Breast epithelium (tissue), 4 donors: ENCODE data around the gene UBE2K. TPM values are rescaled to one million over a fixed set of nuclear protein-coding genes. Genes with fewer than 3 reads are reported as not detected.
"Not testable (repeated sequence)": the region's sequence is repeated elsewhere in the genome, so short reads cannot be mapped to it uniquely, and the experiment has no call there.

ENCODE experiments used
- DNase-seq, 2 donors: peaks; one replicate each; pipeline ENCODE4 v3.0.0-alpha.2; 2019; ENCODE audit warnings: low spot score in 2 of 2
- H3K27ac ChIP-seq, 2 donors: fragments of 200-600 bp; sonication (generic) in 1 of 2; one replicate each; pipeline ENCODE4 v1.5.1; 2016 to 2019; ENCODE audit warnings: mild to moderate bottlenecking in 1 of 2
- H3K27me3 ChIP-seq, 2 donors: fragments of 200-600 bp; sonication (generic) in 1 of 2; one replicate each; pipeline versions ENCODE4 v1.5.1 to v1.6.0; 2017 to 2019; ENCODE audit warnings: control low read depth in 1 of 2, mild to moderate bottlenecking in 1 of 2
- H3K36me3 ChIP-seq: fragments of 200-600 bp; one replicate; pipeline ENCODE4 v1.5.1; 2019
- H3K4me1 ChIP-seq, 2 donors: fragments of 200-600 bp; sonication (generic); one replicate each; pipeline ENCODE4 v1.5.1; 2016 to 2019; ENCODE audit warnings: control low read depth in 1 of 2
- H3K4me3 ChIP-seq, 3 donors: fragments of 200-600 bp; sonication (generic); 1 replicate in 2 of 3; 2 replicates in 1 of 3; pipeline ENCODE4 v1.5.1; 2016 to 2019; ENCODE audit warnings: mild to moderate bottlenecking in 3 of 3, moderate library complexity in 2 of 3
- H3K9me3 ChIP-seq, 2 donors: fragments of 200-600 bp; sonication (generic) in 1 of 2; one replicate each; pipeline ENCODE4 v1.5.1; 2016 to 2019; ENCODE audit warnings: control low read depth in 1 of 2
- CTCF ChIP-seq, 3 donors: fragments of 450-650 bp; IDR thresholded peaks; one replicate each; pipeline ENCODE4 v1.5.1; 2016 to 2017; ENCODE audit warnings: antibody characterized with exemption in 3 of 3, mild to moderate bottlenecking in 3 of 3, moderate library complexity in 3 of 3
- POLR2A ChIP-seq: fragments of 450-650 bp; IDR thresholded peaks from one replicate; pipeline ENCODE4 v1.6.1; 2016; ENCODE audit warnings: antibody characterized with exemption, mild to moderate bottlenecking, moderate library complexity
- POLR2AphosphoS5 ChIP-seq, 3 donors: sonication (generic); formaldehyde crosslinking; IDR thresholded peaks; one replicate each; pipeline ENCODE4 v1.6.1; 2017; ENCODE audit warnings: antibody characterized with exemption in 3 of 3
- intact Hi-C: fragments of 100-400 bp; cut with DNase I; formaldehyde crosslinking; loops from one replicate; pipeline ENCODE4 v1.15.1; 2023; ENCODE audit warnings: low total_unique reads
- total RNA-seq, 3 donors: library from RNA; depleted of rRNA; stranded (reverse); fragments of >200 nt; gene quantifications; one replicate each; pipeline ENCODE4 v1.1.0, GENCODE V29; 2016

UBE2K gene
- total RNA-seq, 3 donors from 2014 or later: 28.5 to 31.0 (median 29.9) TPM

- H3K27me3 ChIP-seq: no peaks in the 10 kb centered on the region
- TF ChIP-seq POLR2A (no peak), CTCF (IDR thresholded peaks at IDR 0.05) (no peak)
- no peaks in the 10 kb centered on the region for H3K36me3 ChIP-seq
- H3K4me3 ChIP-seq: no peak overlapping the region
- intact Hi-C loops: no loop called here
- H3K27ac ChIP-seq: no peak overlapping the region
- H3K9me3 ChIP-seq: no peaks in the 10 kb centered on the region
- DNase-seq: no peak
- H3K4me1 ChIP-seq: no peaks in the 10 kb centered on the region
Measured at GRCh38 chr4:39770969-39771724, 73.2 kb downstream of the UBE2K start.

GRCh38 chr4:39781988-39782387, 84.1 kb downstream of the UBE2K start:
- H3K36me3 ChIP-seq, H3K4me3 ChIP-seq, H3K27me3 ChIP-seq, intact Hi-C loops, H3K9me3 ChIP-seq, H3K4me1 ChIP-seq, H3K27ac ChIP-seq, DNase-seq: not testable (repeated sequence)

- Histone ChIP-seq H3K27me3 (no peaks in the 10 kb centered on the region), H3K9me3 (no peaks in the 10 kb centered on the region), H3K27ac (no peak overlapping the region), H3K4me1 (no peaks in the 10 kb centered on the region), H3K4me3 (no peak overlapping the region), H3K36me3 (no peaks in the 10 kb centered on the region)
- intact Hi-C loops: no loop called here
- TF ChIP-seq POLR2AphosphoS5 (IDR thresholded peaks at IDR 0.05) (no peak), CTCF (IDR thresholded peaks at IDR 0.05) (no peak), POLR2A (no peak)
- DNase-seq: no peak
Measured at GRCh38 chr4:39785083-39785482, 87.1 kb downstream of the UBE2K start.

DNA sequence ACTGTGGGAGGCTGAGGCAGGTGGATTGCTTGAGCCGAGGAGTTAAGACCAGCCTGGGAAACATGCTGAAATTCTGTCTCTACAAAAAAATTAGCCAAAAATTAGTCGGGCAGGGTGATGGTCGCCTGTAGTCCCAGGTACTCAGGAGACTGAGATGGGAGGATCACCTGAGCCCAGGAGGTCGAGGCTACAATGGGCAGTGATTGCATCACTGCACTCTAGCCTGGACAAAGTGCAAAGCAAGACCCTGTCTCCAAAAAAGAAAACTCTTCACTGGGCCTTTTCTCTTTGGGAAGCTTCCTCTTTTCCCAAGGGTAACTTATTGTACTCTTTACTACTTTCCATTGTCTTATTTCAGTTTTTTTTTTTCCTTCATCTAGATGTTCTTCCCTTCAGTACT, 88.9 kb downstream of the UBE2K start:
- no peaks in the 10 kb centered on the region for H3K36me3 ChIP-seq
- DNase-seq: no peak
- H3K4me3 ChIP-seq: no peak overlapping the region
- H3K4me1 ChIP-seq: no peaks in the 10 kb centered on the region
- intact Hi-C loops: no loop called here
- no peak overlapping the region for H3K27ac ChIP-seq
- H3K27me3 ChIP-seq: no peaks in the 10 kb centered on the region
- H3K9me3 ChIP-seq: no peaks in the 10 kb centered on the region
- no peak for TF ChIP-seq CTCF (IDR thresholded peaks at IDR 0.05)
- TF ChIP-seq POLR2AphosphoS5 (IDR thresholded peaks at IDR 0.05): no peak
- TF ChIP-seq POLR2A: no peak

DNA sequence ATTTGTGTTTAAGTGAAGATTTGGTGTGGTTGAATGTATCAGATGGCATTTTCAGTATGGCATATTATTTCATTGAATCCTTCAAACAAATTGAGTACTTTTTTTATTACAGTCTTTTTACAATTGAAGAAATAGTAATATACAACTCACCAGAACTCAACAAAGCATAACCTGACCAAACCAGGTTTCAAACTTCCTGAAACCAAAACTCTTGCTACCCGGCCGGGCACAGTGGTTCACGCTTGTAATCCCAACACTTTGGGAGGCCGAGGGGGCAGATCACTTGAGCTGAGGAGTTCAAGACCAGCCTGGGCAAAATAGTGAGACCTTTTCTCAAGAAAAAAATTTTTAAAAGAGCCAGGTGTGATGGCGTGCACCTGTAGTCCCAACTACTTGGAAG, 94.2 kb downstream of the UBE2K start:
- Histone ChIP-seq H3K27ac (no peak overlapping the region), H3K36me3 (no peaks in the 10 kb centered on the region), H3K4me1 (no peaks in the 10 kb centered on the region), H3K4me3 (no peak overlapping the region), H3K9me3 (no peaks in the 10 kb centered on the region), H3K27me3 (no peaks in the 10 kb centered on the region)
- intact Hi-C loops: no loop called here
- DNase-seq: no peak
- TF ChIP-seq POLR2A: no peak
- no peak for TF ChIP-seq CTCF (IDR thresholded peaks at IDR 0.05)
- TF ChIP-seq POLR2AphosphoS5 (IDR thresholded peaks at IDR 0.05): no peak
